C4-2B (cell line): Measurements from ENCODE around the gene VAMP4.
"Not testable (repeated sequence)": the region's sequence is repeated elsewhere in the genome, so short reads cannot be mapped to it uniquely, and the experiment has no call there.

ENCODE experiments used
- H3K27ac ChIP-seq: fragments of 450-650 bp; 2 replicates; pipeline ENCODE4 v1.5.1; 2017
- ZFX ChIP-seq: fragments of 450-650 bp; IDR thresholded peaks from 2 replicates; pipeline ENCODE4 v1.6.1; 2017
- TF ChIP-seq, protein P1 (sequence below): fragments of 450-650 bp; conservative IDR thresholded peaks from 2 replicates; pipeline ENCODE4 v1.5.1; 2017; ENCODE audit warnings: mild to moderate bottlenecking

VAMP4 gene

DNA sequence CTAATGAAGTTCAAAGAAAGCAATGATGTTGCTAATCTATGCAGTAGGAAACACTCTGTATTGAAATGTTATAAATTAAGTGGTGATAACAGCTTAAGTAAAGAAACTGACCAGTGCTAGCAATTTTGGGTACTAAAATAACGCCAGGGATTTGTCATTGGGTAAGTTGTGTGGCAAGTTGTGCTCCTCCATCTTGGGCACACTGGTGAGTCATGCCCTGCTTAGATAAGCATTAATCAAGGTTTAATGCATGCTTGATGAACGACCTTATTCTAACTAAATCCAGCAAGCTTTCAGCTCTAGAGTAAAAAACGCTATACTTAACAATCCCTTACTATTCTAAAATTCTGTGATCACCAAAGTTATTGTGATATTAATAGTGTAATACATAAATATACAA is 25.2 kb downstream of the VAMP4 start:
- TF ChIP-seq, protein P1, sequence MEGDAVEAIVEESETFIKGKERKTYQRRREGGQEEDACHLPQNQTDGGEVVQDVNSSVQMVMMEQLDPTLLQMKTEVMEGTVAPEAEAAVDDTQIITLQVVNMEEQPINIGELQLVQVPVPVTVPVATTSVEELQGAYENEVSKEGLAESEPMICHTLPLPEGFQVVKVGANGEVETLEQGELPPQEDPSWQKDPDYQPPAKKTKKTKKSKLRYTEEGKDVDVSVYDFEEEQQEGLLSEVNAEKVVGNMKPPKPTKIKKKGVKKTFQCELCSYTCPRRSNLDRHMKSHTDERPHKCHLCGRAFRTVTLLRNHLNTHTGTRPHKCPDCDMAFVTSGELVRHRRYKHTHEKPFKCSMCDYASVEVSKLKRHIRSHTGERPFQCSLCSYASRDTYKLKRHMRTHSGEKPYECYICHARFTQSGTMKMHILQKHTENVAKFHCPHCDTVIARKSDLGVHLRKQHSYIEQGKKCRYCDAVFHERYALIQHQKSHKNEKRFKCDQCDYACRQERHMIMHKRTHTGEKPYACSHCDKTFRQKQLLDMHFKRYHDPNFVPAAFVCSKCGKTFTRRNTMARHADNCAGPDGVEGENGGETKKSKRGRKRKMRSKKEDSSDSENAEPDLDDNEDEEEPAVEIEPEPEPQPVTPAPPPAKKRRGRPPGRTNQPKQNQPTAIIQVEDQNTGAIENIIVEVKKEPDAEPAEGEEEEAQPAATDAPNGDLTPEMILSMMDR: no peak
- no peak for TF ChIP-seq ZFX
- H3K27ac ChIP-seq: no peak overlapping the region

DNA sequence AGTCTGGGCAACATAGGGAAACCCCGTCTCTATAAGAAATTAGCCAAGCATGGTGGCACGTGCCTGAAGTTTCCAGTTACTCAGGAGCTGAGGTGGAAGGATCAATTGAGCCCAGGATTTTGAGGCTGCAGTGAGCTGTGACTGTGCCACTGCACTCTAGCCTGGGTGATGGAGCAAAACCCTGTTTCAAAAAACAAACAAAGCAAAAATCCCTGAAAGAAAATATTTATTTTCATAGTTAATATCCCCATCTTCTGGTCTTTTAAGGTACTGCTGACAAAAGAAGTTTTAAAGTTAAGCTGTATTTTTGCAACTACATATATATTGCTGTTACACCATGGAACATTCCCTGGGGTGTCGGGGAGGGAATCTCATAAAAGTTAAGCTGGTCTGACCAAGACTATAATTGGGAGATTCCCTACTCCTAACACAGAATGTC is 26.0 kb downstream of the VAMP4 start:
- no peak for TF ChIP-seq ZFX
- TF ChIP-seq, protein P1: peak; percentile 72
- no peak overlapping the region for H3K27ac ChIP-seq

DNA sequence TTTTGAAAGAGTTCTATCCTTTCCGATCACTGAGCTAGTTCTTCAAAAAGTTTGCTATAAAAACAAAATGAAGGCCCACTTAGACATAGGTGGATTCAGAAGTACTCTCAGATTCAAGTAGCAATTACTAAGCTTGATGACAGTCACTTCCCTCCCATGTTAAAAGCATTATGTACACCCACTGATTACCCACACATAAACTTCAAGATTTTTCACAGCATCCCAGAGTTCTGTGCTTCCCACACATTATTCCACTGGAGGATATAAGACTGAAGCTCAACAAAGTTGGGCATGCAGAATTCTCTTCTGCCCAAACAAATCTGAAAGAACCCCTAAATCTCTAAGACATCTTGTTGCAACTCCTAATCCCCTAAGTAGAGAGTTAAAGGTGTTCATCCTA is 29.5 kb downstream of the VAMP4 start:
- H3K27ac ChIP-seq: no peak overlapping the region
- no peak for TF ChIP-seq ZFX
- TF ChIP-seq, protein P1: no peak

DNA sequence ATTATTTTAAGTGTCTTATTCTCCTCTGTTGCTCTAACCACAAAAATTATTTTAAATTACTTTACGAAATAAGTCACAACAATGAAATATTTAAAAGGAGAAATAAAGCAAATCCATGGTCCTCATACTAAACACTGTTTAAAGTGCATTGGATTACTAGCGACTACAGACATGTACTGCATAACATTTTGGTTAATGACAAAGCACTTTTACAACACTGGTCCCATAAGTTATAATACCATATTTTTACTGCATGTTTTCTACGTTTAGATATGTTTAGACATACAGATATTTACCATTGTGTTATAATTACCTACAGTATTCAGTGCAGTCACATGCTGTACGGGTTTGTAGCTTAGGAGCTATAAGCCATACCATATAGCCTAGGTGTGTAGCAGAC is 30.2 kb downstream of the VAMP4 start:
- TF ChIP-seq ZFX: no peak
- TF ChIP-seq, protein P1: no peak
- H3K27ac ChIP-seq: no peak overlapping the region

DNA sequence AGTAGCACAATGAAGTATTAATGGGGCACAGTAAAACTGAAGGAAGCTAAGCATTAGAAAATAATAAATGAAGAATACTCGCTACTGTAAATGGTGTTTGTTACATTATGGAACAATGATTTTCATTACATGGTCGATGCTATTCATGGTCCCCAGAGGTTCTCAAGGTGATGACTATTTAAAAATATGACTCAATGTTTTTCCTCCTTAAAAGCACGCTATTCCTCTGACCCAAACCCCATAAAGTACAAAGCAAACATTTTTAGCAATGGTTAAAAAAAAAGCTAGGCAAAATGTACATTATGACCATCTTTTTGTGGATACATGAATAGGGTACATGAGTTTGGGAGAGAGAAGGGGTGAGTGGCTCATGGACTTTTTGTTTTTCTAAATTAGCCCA is 34.3 kb downstream of the VAMP4 start:
- no peak for TF ChIP-seq ZFX
- TF ChIP-seq, protein P1: no peak
- no peak overlapping the region for H3K27ac ChIP-seq

DNA sequence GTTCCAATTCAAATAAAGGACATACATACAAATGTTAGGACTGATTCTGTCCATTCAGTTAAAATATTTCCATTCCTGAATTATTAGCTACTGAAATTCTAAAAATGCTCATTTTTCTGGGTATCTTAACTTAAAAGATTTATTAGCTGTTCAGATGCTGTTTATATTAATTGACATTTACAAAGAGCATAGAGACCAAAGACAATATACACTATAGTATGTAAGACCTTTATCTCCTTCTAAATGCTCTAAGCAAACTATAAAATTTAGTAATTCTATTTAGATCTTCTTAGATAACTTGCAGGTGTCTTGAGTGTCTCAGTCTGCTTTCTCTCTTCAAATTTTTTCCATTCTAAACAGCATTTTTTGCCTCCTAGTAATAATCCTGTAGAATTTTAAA is 39.3 kb downstream of the VAMP4 start:
- no peak overlapping the region for H3K27ac ChIP-seq
- no peak for TF ChIP-seq ZFX
- TF ChIP-seq, protein P1: no peak

DNA sequence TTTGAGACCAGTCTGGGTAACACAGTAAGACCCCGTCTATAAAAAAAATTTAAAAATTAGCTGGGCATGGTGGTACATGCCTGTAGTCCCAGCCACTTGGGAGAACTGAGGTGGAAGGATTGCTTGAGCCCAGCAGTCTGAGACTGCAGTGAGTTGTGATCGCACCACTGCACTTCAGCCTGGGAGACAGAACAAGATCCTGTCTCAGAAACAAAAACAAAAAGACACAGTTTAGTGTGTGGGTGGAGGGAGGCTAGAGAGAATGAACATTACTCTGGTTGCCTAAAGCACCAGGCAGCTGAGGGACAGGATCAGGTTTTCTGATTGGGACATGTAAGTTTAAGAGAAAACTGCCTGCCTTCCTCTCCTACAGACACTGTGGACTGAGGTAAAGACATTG is 42.3 kb downstream of the VAMP4 start:
- H3K27ac ChIP-seq: no peak overlapping the region
- no peak for TF ChIP-seq ZFX
- TF ChIP-seq, protein P1: no peak

DNA sequence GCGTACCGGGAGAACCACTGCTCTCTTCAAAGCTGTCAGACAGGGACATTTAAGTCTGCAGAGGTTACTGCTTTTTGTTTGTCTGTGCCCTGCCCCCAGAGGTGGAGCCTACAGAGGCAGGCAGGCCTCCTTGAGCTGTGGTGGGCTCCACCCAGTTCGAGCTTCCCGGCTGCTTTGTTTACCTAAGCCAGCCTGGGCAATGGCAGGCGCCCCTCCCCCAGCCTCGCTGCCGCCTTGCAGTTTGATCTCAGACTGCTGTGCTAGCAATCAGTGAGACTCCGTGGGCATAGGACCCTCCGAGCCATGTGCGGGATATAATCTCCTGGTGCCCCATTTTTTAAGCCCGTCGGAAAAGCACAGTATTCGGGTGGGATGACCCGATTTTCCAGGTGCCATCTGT is 46.1 kb downstream of the VAMP4 start:
- H3K27ac ChIP-seq: not testable (repeated sequence)

DNA sequence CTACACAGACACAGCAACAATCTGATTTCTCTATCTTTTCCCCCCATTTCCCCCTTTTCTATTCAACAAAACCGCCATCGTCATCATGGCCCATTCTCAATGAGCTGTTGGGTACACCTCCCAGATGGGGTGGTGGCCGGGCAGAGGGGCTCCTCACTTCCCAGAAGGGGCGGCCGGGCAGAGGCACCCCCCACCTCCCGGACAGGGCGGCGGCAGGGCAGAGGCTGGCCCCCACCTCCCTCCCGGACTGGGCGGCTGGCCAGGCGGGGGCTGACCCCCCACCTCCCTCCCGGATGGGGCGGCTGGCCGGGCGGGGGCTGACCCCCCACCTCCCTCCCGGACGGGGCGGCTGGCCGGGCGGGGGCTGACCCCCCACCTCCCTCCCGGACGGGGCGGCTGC is 48.3 kb downstream of the VAMP4 start:
- not testable (repeated sequence) for H3K27ac ChIP-seq
